Breast epithelium (tissue), 3 donors: ENCODE results near the gene USP46.

Experiments used
- CTCF ChIP-seq, 3 donors: fragments of 450-650 bp; IDR thresholded peaks; one replicate each; pipeline ENCODE4 v1.5.1; 2016 to 2017; ENCODE audit warnings: antibody characterized with exemption in 3 of 3, mild to moderate bottlenecking in 3 of 3, moderate library complexity in 3 of 3
- POLR2A ChIP-seq: fragments of 450-650 bp; IDR thresholded peaks from one replicate; pipeline ENCODE4 v1.6.1; 2016; ENCODE audit warnings: antibody characterized with exemption, mild to moderate bottlenecking, moderate library complexity
- POLR2AphosphoS5 ChIP-seq, 3 donors: sonication (generic); formaldehyde crosslinking; IDR thresholded peaks; one replicate each; pipeline ENCODE4 v1.6.1; 2017; ENCODE audit warnings: antibody characterized with exemption in 3 of 3

GRCh38 chr4:52555356-52555716 lies 103.8 kb downstream of the USP46 start:
- TF ChIP-seq CTCF (IDR thresholded peaks at IDR 0.05) (no peak), POLR2A (no peak), POLR2AphosphoS5 (IDR thresholded peaks at IDR 0.05) (no peak)
